A673 (cell line): ENCODE measurements around the gene HOXB8.

Experiments used
- EZH2 ChIP-seq: fragments of 200-600 bp; sonication (generic); IDR thresholded peaks from 2 replicates; pipeline ENCODE4 v1.6.1; 2017; ENCODE audit warnings: borderline replicate concordance, low read depth, mild to moderate bottlenecking, mixed read lengths, antibody characterized with exemption, low read length; ENCODE audit not compliant: poor library complexity, severe bottlenecking
- TF ChIP-seq, protein P1 (sequence below): fragments of 300-800, 200-600 bp; sonication (generic); conservative IDR thresholded peaks from 2 replicates; pipeline ENCODE4 v1.5.1; 2017; ENCODE audit warnings: low read depth, mild to moderate bottlenecking, antibody characterized with exemption, low read length, moderate library complexity, mixed read lengths

DNA sequence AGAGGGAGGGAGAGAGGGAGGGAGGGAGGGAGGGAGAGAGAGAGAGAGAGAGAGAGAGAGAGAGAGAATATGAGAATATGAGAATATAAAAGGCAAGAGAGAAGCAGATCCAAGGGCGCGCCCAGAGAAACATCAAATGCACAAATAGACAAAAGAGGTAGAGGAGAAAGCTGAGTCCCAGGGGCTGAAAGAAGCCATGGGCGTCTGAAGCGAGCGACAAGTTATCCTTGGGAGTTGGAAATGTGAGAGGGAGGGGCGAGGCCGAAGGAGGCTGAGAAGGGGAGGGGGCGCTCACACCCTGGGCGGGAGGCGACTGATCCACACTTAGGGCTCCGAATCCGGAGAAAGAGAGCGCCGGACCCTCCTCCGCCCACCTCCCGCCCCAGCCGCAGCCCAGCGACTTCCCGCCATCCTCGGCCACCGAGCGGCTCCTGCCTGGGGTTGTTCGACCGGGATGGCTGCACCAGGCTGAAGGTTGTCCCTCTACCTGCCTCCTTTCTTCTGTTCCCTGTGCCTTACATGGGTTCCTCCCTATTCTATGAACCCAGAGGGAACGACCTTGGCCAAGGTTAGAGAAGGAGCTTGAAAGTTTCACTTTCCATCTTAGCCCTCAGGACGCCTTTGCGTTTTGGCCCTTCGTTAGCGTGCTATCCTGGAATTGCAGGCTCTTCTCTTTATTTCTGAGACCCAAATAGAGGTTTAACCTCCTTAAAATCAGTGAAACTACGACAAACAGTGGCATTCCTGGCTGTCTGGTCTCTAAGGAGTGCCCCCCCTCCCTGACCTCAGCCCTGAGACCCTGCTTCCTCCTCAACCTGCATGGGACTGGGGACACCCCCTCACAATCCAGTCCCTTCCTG lies 32.2 kb upstream of the HOXB8 start:
- no peak for TF ChIP-seq EZH2
- TF ChIP-seq, protein P1, sequence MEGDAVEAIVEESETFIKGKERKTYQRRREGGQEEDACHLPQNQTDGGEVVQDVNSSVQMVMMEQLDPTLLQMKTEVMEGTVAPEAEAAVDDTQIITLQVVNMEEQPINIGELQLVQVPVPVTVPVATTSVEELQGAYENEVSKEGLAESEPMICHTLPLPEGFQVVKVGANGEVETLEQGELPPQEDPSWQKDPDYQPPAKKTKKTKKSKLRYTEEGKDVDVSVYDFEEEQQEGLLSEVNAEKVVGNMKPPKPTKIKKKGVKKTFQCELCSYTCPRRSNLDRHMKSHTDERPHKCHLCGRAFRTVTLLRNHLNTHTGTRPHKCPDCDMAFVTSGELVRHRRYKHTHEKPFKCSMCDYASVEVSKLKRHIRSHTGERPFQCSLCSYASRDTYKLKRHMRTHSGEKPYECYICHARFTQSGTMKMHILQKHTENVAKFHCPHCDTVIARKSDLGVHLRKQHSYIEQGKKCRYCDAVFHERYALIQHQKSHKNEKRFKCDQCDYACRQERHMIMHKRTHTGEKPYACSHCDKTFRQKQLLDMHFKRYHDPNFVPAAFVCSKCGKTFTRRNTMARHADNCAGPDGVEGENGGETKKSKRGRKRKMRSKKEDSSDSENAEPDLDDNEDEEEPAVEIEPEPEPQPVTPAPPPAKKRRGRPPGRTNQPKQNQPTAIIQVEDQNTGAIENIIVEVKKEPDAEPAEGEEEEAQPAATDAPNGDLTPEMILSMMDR = no peak
